ENCODE results near the gene TMEM225B.
"Not testable (repeated sequence)": the region's sequence is repeated elsewhere in the genome, so short reads cannot be mapped to it uniquely, and the experiment has no call there.

TMEM225B gene

DNA sequence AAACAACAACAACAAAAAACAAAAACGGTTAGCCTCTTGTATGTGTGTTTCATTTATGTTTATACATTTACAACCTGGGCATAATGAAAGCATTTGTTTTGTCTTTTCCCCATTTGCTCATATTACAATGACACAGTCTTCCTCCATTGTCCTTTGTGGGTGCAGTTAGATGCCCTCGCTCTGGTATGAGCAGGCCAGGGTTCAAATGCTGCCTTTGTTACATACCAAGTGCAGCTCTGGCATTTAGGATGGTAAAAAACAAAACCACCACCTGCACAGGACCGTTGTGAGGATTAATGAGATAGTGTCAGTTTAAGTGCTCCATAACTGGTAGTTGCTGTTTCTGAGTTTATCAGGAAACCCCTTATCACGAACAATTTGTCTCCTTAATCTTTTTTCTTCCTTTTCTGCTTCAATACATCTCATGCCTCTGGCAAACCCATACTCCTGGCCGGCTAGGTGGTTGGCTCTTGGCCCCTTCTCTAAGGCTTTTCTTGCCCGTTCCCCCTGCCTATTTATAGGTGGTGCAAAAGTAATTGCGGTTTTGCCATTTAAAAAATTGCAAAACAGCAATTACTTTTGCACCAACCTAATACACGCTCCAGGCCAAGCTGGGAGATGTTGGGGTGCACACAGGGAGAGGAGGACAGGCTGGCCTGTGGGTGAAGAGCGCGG lies 18.6 kb upstream of the TMEM225B start:
- DNase-seq (ENCODE audit: low spot score), result no peak

DNA sequence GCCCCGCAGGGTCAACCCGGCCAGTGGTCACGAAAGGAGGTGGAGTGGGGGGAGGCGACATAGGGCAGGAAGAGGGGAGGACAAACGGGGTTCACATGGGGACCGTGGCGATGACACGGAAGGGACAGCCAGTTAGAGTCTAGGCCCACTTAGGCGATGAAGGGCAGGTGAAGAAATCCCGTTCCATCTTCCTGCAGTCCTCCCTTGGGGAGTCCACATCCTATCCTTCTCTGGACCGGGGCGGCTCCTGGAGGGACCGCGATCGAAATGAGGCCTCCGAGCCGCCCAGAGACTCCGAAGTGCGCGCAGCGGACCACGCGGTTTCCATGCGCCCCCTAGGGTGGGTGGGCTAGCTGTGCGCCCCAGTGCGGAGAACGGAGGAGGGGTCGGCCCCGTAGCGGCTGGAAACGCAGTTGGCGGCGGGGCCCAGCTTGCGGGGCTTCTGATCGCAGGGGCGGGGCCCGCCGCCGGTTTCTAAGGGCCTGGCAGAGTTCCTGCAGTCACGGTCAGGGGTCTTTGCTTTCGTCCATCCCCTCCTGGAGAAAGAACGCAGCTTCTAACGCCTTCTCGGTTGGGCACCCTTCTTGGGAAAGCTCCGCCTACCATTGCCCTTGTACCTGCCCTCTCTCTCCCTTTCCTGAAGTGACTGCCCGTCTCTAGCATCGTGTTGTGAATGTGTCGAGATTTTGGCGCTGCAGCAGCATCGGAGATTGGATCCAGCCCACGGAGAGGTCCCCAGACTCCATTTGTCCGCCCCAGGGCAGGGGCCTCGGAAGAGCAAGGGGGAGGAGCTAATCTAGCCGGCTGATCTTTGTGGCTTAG lies 17.9 kb upstream of the TMEM225B start:
- peak; percentile 88 for DNase-seq (ENCODE audit: low spot score)

- not testable (repeated sequence) for DNase-seq (ENCODE audit: low spot score)
Observed at GRCh38 chr7:99580778-99581332, 17.2 kb upstream of the TMEM225B start.

GRCh38 chr7:99588868-99589267 lies 9.2 kb upstream of the TMEM225B start:
- DNase-seq (ENCODE audit: low spot score), result no peak

DNA sequence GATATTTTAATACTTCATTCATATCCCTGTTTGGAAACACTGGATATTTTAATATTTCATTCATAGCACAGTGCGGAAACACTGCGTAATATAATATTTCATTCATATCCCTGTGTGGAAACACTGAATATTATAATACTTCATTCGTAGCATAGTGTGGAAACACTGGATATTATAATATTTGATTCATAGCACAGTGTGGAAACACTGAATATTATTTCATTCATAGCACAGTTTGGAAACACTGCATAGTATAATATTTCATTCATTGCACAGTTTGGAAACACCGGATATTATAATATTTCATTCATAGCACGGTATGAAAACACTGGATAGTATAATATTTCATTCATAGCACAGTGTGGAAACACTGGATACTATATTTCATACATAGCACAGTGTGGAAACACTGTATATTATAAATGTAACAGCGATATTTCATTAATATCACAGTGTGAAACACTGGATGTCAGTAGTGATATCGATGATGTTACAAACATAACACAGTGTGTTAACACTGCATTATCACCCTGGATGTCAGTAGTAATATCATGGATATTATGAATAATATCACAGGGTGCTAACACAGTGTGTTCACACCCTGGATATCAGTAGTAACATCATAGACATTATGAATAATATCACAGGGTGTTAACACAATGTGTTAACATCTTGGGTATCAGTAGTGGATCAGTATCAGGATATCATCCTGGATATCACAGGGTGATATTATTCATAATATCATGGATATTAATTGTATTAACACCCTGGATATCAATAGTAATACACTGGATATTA lies 2.9 kb upstream of the TMEM225B start:
- no peak for DNase-seq (ENCODE audit: low spot score)

DNA sequence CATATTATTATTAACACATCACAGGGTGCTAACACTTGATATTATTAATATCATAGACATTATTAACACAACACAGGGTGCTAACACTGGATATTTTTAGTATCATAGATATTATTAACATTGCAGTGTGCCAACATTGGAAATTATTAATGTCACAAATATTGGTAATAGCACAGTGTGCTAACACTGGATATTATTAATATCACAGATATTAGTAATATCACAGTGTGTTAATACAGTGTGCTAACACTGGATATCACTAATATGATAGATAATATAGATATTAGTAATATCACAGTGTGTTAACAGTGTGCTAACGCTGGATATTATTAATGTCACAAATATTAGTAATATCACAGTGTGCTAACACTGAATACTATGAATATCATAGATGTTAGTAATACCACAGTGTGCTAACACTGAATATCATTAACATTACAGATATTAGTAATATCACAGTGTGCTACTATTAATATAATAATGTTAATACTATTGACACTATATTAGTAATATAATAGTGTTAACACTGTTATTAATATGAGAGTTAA lies 1.6 kb upstream of the TMEM225B start:
- DNase-seq (ENCODE audit: low spot score), result no peak

DNA sequence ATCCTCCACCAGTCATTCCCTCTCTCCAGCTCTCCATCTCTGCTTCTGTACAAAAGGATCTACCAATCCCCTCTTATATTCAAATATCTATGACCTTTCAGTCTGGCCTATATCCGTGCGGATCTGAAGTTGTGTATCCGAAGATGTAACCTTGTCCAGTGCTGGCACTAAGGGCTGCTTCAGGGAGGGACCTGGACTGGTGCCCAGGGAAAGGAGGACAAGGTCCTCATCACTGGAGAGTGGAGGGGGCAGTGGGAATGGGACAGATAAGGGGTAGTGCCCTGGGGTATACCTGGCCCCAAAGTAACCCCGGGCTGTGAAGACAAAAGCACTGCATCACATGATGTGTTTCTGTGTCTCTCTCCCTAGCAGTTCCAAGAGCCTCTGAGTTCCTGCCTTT lies 1.8 kb downstream of the TMEM225B start:
- DNase-seq (ENCODE audit: low spot score), result no peak

DNA sequence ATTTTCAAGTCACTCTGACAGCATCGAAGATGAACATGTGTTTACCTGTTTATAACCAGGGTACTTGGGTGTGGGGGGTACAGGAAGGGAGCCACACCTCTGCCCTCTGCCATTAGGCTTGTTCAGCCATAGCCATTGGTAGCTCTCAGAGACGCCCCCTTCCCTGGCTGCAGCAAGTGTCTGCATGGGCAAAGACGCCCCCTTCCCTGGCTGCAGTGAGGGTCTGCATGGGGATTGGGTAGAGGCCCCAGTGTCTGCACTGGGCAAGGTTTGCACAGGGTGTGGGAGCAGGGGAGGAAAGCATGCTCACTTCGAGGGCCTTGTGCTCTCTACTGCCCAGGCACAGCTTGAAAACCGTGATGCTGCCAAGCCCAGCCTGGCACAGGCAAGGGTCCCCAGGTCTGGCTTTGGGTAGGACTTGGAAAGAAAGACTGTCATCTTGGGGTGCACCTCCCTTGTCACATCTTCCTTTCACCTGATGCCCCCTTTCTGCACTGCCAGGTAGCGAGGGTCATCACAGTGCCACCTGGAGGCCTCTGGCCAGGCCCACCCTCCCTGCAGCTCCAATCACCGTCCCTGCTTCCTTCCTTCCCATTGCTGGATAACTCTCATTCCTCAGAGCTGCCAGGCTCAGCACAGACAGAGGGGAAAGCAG lies 3.7 kb downstream of the TMEM225B start:
- DNase-seq (ENCODE audit: low spot score), result no peak

DNA sequence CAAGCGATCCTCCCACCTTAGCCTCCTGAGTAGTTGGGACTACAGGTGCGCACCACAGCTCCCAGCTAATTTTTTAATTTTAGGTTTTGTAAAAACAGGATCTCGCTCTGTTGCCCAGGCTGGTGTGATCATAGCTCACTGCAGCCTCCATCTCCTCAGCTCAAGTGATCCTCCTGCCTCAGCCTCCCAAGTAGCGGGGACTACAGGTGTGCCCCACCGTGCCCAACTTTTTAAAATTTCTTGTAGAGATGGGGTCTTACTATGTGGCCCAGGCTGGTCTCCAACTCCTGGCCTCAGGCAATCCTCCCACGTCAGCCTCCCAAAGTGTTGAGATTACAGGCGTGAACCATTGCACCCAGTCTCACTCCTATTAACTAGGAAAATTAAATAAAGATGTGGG lies 7.5 kb downstream of the TMEM225B start:
- no peak for DNase-seq (ENCODE audit: low spot score)

GRCh38 chr7:99606531-99606930 lies 8.5 kb downstream of the TMEM225B start:
- no peak for DNase-seq (ENCODE audit: low spot score)

DNA sequence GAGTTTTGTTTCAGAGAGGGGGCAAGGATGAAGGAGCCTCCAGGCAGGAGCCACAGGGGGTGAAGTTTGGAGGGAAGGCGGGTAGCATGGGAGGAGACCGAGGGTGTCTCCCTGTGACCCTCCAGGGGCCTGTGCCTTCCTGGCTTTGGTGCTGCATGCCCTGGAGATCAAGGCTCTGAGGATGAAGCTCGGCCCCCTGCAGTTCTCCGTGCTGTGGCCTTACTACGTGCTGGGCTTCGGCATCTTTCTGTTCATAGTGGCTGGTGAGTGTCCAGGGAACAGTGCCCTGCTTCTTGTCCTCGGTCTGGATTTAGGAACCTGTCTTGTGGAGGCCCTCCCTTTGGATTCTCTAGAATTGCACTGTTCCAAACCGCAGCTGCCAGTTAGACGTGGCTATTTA lies 9.5 kb downstream of the TMEM225B start:
- no peak for DNase-seq (ENCODE audit: low spot score)

- DNase-seq (ENCODE audit: low spot score), result no peak
Observed at GRCh38 chr7:99614495-99614894, 16.4 kb downstream of the TMEM225B start.

DNA sequence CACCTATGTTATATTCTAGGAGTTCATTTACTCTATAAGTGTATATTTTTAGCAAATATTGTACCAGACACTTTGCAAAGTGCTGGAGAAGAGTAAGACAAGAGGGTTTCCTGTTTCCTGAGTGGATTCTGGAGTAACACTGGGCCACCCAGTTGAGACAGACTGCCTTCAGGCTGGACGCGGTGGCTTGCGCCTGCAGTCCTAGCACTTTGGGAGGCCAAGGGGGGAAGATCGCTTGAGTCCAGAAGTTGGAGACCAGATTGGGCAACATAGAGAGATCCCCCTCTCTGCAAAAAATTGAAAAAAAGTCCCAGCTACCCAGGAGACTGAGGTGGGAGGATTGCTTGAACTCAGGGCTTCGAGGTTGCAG lies 17.9 kb downstream of the TMEM225B start:
- DNase-seq (ENCODE audit: low spot score), result no peak

DNA sequence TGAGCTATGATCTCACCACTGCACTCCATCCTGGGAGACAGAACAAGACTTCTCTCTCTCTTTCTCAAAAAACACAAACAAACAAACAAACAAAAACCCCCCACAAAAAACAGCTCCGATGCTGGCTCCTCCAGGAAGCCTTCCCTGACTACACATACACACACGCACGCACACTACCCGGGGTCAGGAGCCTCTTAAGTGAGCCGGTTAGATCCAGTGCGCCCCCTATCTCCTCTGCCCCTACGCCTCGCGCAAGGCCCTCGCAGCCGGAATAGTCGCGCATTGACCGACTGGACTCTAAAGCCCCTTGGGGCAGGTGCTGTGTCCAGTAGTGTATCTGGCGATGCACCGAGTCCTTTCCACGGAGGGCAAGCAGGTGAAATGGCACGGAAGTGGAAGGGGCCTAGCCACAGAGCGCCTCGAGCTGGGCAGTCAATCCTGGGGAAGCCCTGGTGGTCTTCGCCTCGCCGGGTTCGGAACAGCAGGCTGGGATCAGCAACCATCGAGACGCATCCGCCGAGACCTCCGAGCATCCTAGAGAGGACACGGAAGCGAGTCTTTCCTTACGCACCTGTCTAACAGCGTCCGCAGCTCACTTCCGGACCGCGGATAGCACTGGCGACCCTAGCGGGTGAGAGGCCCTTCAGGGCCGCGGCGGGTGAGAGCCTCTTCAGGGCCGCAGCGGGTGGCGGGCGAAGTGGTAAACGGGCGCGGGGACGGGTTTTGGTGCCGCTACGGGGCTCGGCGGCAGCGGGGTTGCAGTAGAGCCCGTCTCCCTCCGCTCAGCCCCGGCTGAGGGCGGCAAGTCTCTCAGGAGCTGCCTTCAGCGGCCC lies 18.5 kb downstream of the TMEM225B start, which contains the start of gene ZSCAN25:
TSS of gene ZSCAN25 (plus strand) at position 588 of the 833 bp plus-strand sequence. CDS start 2,661 bp downstream, outside the sequence.
- DNase-seq (ENCODE audit: low spot score), result peak; percentile 97

DNA sequence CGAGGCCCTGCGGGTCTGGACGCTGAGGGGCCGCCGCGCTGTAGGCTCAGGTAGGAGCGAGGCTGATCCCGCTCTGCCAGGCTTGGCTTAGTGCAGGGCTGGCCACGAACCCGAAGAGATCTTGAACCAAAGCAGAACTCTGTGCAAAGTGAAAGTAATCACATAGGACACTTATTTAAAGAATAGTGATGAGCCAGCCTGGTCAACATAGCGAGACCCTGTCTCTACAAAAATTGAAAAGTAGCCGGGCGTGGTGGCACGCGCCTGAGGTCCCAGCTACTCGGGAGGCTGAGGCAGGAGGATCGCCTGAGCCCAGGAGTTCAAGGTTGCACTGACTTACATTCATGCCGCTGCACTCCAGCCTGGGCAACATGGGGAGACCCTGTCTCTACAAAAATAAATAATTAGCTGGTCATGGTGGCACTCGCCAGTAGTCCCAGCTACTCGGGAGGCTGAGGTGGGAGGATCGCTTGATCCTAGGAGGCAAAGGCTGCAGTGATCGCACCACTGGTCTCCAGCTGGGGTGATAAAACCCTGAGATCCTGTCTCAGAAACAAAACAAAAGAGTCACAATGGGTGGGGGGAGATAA lies 19.2 kb downstream of the TMEM225B start:
- no peak for DNase-seq (ENCODE audit: low spot score)

GRCh38 chr7:99618726-99619125 lies 20.7 kb downstream of the TMEM225B start:
- DNase-seq (ENCODE audit: low spot score), result no peak

DNA sequence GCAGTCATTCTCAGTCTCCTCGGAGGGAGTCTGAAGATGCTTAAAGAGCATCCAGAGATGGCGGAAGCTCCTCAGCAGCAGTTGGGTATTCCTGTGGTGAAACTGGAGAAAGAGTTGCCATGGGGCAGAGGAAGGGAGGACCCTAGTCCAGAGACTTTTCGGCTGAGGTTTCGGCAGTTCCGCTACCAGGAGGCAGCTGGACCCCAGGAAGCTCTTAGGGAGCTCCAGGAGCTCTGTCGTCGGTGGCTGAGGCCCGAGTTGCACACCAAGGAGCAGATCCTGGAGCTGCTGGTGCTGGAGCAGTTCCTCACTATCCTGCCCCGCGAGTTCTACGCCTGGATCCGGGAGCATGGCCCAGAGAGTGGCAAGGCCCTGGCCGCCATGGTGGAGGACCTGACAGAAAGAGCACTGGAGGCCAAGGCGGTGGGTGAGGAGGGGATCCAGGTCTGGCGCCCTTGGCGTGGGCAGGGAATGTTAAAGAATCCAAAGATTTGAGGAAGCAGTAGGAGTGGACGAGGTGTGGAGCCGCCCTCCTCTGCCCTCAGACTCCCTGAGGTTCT lies 21.6 kb downstream of the TMEM225B start:
- no peak for DNase-seq (ENCODE audit: low spot score)

GRCh38 chr7:99621271-99621670 lies 23.2 kb downstream of the TMEM225B start:
- DNase-seq (ENCODE audit: low spot score), result no peak

GRCh38 chr7:99622596-99622995 lies 24.5 kb downstream of the TMEM225B start:
- no peak for DNase-seq (ENCODE audit: low spot score)

Data from SK-N-DZ (cell line).